B cell (primary cell): ENCODE data around the gene KCTD6.

Experiments used
- EZH2 ChIP-seq: IDR thresholded peaks from 2 replicates; pipeline ENCODE4 v1.6.1; 2012; ENCODE audit warnings: borderline replicate concordance, low read depth, mild to moderate bottlenecking, moderate library complexity, low read length; ENCODE audit not compliant: insufficient read depth, poor library complexity, severe bottlenecking
- TF ChIP-seq, protein P1 (sequence below): fragments of 200-600 bp; IDR thresholded peaks from one replicate; pipeline ENCODE4 v1.8.0; 2022; ENCODE audit warnings: antibody characterized with exemption, mild to moderate bottlenecking

DNA sequence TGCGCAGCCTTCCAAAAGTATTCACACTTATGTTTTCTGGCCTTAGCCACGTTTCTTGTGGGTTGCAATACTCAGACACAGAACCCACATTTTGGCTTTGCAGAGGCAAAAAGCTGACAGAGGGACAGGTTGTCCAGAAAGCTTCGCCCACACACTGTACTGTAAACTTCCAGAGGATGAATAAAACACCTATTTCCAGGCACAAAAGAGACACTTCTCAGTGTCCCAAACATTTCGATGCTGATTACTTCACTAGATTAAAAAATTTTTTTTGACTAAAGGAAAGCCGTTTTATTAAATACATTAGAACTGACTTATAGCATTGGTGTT is 28.0 kb upstream of the KCTD6 start:
- TF ChIP-seq, protein P1, sequence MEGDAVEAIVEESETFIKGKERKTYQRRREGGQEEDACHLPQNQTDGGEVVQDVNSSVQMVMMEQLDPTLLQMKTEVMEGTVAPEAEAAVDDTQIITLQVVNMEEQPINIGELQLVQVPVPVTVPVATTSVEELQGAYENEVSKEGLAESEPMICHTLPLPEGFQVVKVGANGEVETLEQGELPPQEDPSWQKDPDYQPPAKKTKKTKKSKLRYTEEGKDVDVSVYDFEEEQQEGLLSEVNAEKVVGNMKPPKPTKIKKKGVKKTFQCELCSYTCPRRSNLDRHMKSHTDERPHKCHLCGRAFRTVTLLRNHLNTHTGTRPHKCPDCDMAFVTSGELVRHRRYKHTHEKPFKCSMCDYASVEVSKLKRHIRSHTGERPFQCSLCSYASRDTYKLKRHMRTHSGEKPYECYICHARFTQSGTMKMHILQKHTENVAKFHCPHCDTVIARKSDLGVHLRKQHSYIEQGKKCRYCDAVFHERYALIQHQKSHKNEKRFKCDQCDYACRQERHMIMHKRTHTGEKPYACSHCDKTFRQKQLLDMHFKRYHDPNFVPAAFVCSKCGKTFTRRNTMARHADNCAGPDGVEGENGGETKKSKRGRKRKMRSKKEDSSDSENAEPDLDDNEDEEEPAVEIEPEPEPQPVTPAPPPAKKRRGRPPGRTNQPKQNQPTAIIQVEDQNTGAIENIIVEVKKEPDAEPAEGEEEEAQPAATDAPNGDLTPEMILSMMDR, result no peak
- TF ChIP-seq EZH2, result no peak
